Measurements from ENCODE around the gene ARHGAP4.

ARHGAP4 gene

DNA sequence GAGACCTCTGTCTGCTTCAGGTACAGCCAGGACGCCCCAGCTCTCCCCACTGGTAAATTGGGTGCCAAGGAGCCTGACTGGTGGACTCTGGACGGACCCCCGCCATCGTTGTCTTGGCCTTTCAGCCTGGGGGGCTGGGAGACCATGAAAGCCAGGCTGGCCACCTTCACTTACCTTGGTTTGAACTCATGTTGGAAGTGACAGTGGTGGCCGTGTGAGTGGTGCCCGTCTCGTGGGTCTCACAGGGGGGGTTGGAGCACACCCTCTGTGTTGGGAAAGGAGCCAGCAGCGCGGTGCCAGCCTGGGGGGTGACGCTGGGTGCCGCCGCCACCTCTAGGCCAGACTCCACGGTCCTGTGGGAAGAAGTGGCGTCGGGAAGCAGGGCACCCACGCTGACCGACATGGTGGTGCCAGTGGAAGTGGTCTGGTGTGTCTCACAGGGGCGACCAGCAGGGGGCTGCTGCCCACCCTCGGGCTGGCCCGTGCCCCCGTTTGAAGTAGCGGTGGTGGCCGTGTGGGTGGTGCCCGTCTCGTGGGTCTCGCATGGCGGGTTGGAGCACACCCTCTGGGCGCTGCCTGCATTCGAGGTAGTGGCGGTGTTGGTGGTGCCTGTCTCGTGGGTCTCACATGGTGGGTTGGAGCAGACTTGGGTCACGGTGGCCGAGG, 28.0 kb upstream of the ARHGAP4 start:
- peaks cover 4% of the 10 kb centered on the region for H3K4me1 ChIP-seq
- H3K36me3 ChIP-seq, result peaks cover 98% of the 10 kb centered on the region

DNA sequence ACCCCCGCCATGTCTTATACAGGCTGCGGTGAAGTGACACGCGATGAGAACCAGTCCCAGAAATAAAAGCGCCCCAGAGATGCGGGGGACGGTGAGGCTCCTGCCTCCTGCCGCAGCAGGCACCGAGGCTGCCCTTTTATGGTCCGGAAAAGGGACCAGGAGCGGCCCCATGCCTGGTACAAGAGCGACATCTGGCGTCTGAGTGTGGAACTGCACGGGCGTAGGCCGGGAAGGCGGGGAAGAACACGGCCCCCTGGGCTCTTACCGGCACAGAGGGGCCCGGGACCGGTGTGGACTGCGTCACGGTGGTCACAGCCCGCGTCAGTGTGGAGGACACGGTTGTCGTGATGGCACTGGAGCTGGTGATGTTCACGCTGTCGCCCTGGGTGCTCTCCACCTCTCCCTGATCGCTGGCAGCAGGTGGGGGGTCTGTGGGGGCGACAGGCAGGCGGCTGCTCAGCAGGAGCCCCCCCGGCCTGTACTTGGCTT, 27.3 kb upstream of the ARHGAP4 start:
- Histone ChIP-seq H3K9me3 (no peaks in the 10 kb centered on the region), H3K4me1 (peaks cover 4% of the 10 kb centered on the region), H3K27me3 (no peaks in the 10 kb centered on the region), H3K4me3 (ENCODE audit: low read depth, low read length) (no peak overlapping the region), H3K36me3 (peaks cover 91% of the 10 kb centered on the region)
- peak; percentile 79 for DNase-seq
- TF ChIP-seq, protein P1, sequence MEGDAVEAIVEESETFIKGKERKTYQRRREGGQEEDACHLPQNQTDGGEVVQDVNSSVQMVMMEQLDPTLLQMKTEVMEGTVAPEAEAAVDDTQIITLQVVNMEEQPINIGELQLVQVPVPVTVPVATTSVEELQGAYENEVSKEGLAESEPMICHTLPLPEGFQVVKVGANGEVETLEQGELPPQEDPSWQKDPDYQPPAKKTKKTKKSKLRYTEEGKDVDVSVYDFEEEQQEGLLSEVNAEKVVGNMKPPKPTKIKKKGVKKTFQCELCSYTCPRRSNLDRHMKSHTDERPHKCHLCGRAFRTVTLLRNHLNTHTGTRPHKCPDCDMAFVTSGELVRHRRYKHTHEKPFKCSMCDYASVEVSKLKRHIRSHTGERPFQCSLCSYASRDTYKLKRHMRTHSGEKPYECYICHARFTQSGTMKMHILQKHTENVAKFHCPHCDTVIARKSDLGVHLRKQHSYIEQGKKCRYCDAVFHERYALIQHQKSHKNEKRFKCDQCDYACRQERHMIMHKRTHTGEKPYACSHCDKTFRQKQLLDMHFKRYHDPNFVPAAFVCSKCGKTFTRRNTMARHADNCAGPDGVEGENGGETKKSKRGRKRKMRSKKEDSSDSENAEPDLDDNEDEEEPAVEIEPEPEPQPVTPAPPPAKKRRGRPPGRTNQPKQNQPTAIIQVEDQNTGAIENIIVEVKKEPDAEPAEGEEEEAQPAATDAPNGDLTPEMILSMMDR (IDR thresholded peaks at IDR 0.05; ENCODE audit: low read depth, low read length), result peak; percentile 83

More for the DNA sequence above, 28.0 kb upstream of the ARHGAP4 start:
- H3K27me3 ChIP-seq, result no peaks in the 10 kb centered on the region
- TF ChIP-seq, protein P1 (IDR thresholded peaks at IDR 0.05; ENCODE audit: low read depth, low read length), result 0 out of 2 replicates have a peak, but pooled peaks have one; percentile 11
- no peak for DNase-seq
- H3K9me3 ChIP-seq, result no peaks in the 10 kb centered on the region
- H3K4me3 ChIP-seq (ENCODE audit: low read depth, low read length), result no peak overlapping the region

DNA sequence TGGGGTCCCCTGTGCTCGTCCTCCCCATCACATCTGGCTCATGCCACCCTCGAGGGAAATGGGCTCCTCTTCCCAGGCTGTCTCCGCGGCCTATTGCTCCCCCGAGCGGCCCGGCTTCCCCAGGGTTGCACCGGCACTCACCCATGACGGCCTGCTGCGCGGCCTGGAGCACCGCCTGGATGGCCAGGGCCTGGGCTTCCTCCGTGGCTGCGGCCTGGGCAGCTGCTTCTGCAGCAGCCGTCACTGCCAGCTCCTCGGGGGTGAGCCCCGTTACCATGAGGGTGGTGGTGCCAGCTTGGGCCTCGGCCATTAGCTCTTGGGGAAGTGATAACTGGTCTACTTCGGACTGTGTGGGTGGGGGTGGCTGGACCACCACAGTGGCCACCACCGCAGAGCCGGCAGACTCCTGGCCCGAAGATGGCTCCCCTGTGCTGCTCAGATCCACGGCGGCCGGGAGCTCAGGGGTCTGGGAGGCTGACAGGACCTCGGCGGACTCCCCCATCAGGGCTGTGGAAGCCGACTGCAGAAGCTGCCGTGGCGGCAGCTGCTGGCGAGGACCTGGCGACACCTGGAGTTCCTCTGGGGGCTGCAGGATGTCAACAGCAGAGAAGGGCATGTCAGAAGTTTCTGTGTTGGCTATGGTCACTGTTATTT, 26.4 kb upstream of the ARHGAP4 start:
- Histone ChIP-seq H3K4me3 (ENCODE audit: low read depth, low read length) (no peak overlapping the region), H3K27me3 (no peaks in the 10 kb centered on the region), H3K36me3 (peaks cover 88% of the 10 kb centered on the region), H3K4me1 (peaks cover 4% of the 10 kb centered on the region), H3K9me3 (no peaks in the 10 kb centered on the region)
- no peak for DNase-seq
- TF ChIP-seq, protein P1 (IDR thresholded peaks at IDR 0.05; ENCODE audit: low read depth, low read length), result no peak

DNA sequence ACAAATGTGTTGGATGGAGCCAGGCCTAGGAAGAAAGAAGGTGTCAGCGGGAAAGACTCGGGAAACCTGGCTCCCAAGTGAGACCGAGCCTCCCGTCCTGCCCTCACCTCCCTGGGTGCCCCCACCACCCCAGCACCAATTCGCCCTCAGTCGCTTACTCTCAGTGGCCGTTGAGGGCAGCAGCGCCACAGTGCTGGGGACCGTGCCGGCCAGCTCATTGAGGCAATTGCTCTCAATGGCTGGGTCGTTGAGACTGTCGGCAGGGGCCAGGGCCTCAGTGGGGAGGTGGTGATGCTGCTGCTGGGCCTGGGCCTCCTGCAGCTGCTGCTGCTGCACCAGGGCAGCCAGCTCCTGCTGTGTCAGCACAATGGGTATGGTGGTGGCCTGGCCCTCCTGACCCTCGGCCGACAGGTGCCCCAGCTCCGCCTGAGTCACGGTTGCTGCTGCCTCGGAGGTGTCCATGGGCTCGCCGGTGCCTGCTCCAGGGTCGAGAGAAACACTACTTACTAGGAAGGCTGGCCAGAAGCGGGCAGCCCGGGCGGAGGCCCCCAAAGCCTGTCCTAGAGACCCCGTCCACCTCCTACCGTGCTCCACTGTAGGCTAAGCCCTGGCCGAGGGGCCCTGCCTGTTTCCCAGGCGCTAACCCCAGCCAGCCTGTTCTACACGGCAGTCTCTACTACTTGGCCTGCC, 25.8 kb upstream of the ARHGAP4 start:
- peaks cover 81% of the 10 kb centered on the region for H3K36me3 ChIP-seq
- no peak for DNase-seq
- TF ChIP-seq, protein P1 (IDR thresholded peaks at IDR 0.05; ENCODE audit: low read depth, low read length), result no peak
- no peak overlapping the region for H3K4me3 ChIP-seq (ENCODE audit: low read depth, low read length)
- no peaks in the 10 kb centered on the region for H3K9me3 ChIP-seq
- peaks cover 4% of the 10 kb centered on the region for H3K4me1 ChIP-seq
- H3K27me3 ChIP-seq, result no peaks in the 10 kb centered on the region

DNA sequence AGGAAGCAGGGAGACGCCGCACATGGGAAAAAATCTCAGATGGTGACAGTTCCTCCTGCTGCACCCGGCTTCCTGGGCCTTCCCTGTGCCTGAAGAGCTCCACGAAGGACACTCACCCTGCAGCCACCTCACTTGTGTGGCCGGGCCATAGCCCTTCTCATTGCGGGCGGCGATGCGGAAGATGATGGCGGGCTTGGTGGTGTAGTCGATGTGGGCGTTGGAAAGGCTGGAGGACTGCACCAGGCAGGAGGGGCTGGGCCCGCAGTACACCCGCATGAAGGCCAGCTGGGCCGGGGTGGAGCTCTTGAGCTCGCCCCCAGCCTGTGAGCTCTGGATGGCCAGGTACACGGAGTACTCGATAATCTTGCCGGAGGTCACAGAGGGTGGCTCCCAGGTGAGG, 24.1 kb upstream of the ARHGAP4 start:
- Histone ChIP-seq H3K9me3 (no peaks in the 10 kb centered on the region), H3K4me3 (ENCODE audit: low read depth, low read length) (no peak overlapping the region), H3K36me3 (peaks cover 64% of the 10 kb centered on the region), H3K27me3 (no peaks in the 10 kb centered on the region), H3K4me1 (peaks cover 4% of the 10 kb centered on the region)
- no peak for DNase-seq
- TF ChIP-seq, protein P1 (IDR thresholded peaks at IDR 0.05; ENCODE audit: low read depth, low read length), result no peak
